Measurements from ENCODE around the gene SPIN1. TPM values are rescaled to one million over a fixed set of nuclear protein-coding genes. Genes with fewer than 3 reads are reported as not detected.

Gene SPIN1
- 44.6 and 45.3 TPM in 2 replicates for polyA plus RNA-seq

DNA sequence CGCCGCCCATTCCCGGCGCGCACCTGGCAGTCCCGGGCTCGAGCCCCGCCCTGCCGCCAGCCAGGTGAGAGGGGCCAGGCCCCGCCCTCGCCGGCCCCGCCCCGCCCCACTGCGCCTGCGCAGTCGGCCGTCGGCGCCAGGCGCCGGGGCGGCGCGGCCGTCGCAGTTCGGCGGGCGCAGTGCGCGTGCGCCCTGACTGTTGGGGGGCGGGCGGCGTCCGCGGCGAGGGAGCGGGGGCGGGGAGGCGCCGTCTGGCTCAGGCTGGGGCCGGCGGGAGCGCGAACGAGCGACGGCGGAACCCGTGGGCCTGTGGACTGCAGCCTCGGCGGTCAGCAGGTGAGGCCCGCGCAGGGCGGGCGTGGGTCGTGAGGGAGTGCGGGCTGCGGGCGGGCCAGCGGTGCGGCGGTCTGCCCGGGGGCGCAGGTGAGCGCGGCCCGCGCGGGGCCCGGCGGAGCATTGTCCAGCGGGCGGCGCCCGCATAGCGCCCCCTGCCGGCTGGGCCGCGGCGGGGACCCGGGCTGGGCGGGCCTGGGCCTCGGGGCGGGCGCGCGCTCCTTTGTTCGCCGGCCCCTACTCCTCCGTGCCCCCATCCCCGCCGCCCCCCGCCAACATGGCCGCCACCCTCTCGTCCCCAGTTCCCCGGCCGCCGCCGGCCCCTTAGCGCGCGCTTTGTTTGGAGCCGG, at the start of gene SPIN1:
Gene SPIN1 (plus strand): TSS at position 242 of the 683 bp plus-strand sequence. CDS start 38,096 bp downstream, outside the sequence.

Other genes starting within 250 kb of the SPIN1 start
- not detected in 2 replicates for gene SPATA31C2, start 250.0 kb upstream of the SPIN1 start, polyA plus RNA-seq
- gene NXNL2, start 146.7 kb downstream of the SPIN1 start, polyA plus RNA-seq = 0.17 TPM in 1 of 2 replicates, not detected in the other

Measured in Purkinje cell (primary cell).